CD14-positive monocyte (primary cell): ENCODE measurements around the gene PBX4. TPM values are rescaled to one million over a fixed set of nuclear protein-coding genes. Genes with fewer than 3 reads are reported as not detected.

Experiments
- DNase-seq, 3 donors: peaks; one replicate each; pipeline ENCODE4 v3.0.0-alpha.2; 2011 to 2022
- H2AFZ ChIP-seq: 2 replicates; pipeline ENCODE4 v1.6.0; 2012; ENCODE audit warnings: mild to moderate bottlenecking, low read depth, low read length, inconsistent platforms; ENCODE audit not compliant: insufficient read depth, poor library complexity, severe bottlenecking
- H3K27ac ChIP-seq, 2 donors: 1 replicate in 1 of 2; 2 replicates in 1 of 2; pipeline ENCODE4 v1.5.1; 2012 to 2013; ENCODE audit warnings: low read length in 2 of 2, control low read depth in 1 of 2, inconsistent platforms in 1 of 2, low read depth in 1 of 2, mild to moderate bottlenecking in 1 of 2
- H3K27me3 ChIP-seq, 2 donors: one replicate each; pipeline versions ENCODE4 v1.6.0 to v1.6.1; 2011 to 2013; ENCODE audit warnings: low read length in 2 of 2; ENCODE audit not compliant: control insufficient read depth in 2 of 2, insufficient read depth in 2 of 2
- H3K36me3 ChIP-seq, 2 donors: replicated peaks in 1 of 2; 1 replicate in 1 of 2; 2 replicates in 1 of 2; pipeline versions ENCODE4 v1.5.1 to v1.6.1; 2012 to 2013; ENCODE audit warnings: low read length in 2 of 2, control low read depth in 1 of 2, inconsistent platforms in 1 of 2, mild to moderate bottlenecking in 1 of 2; ENCODE audit not compliant: insufficient read depth in 2 of 2, control insufficient read depth in 1 of 2
- H3K4me1 ChIP-seq, 2 donors: 1 replicate in 1 of 2; 2 replicates in 1 of 2; pipeline versions ENCODE4 v1.5.1 to v1.6.1; 2012 to 2013; ENCODE audit warnings: low read length in 2 of 2, control low read depth in 1 of 2, inconsistent platforms in 1 of 2, mild to moderate bottlenecking in 1 of 2, moderate library complexity in 1 of 2; ENCODE audit not compliant: insufficient read depth in 2 of 2, control insufficient read depth in 1 of 2
- H3K4me2 ChIP-seq: replicated peaks from 2 replicates; pipeline ENCODE3; 2012; ENCODE audit warnings: low read length, moderate library complexity, mild to moderate bottlenecking; ENCODE audit not compliant: poor library complexity, severe bottlenecking; ENCODE audit errors: extremely low read depth
- H3K4me3 ChIP-seq, 3 experiments: fragments of 200-600 bp in 1 of 3; sonication (generic) in 1 of 3; replicated peaks in 1 of 3; 1 replicate in 2 of 3; 2 replicates in 1 of 3; pipeline ENCODE4 v1.5.1; 2011 to 2013; ENCODE audit warnings: low read length in 3 of 3, mild to moderate bottlenecking in 3 of 3, control low read depth in 2 of 3, low read depth in 2 of 3, inconsistent platforms in 1 of 3, moderate library complexity in 1 of 3
- H3K79me2 ChIP-seq: 2 replicates; pipeline ENCODE4 v1.6.0; 2012; ENCODE audit warnings: mild to moderate bottlenecking, control low read depth, inconsistent platforms, low read length, moderate library complexity; ENCODE audit not compliant: insufficient read depth
- H3K9ac ChIP-seq: 2 replicates; pipeline ENCODE4 v1.6.0; 2017; ENCODE audit warnings: low read length, mild to moderate bottlenecking; ENCODE audit not compliant: insufficient read depth, poor library complexity, severe bottlenecking
- H3K9me3 ChIP-seq, 2 donors: replicated peaks in 1 of 2; 1 replicate in 1 of 2; 2 replicates in 1 of 2; pipeline versions ENCODE4 v1.5.1 to v1.6.1; 2012 to 2013; ENCODE audit warnings: low read length in 2 of 2, control low read depth in 1 of 2; ENCODE audit not compliant: control insufficient read depth in 1 of 2, insufficient read depth in 1 of 2
- H4K20me1 ChIP-seq: 2 replicates; pipeline ENCODE4 v1.6.0; 2012; ENCODE audit warnings: mild to moderate bottlenecking, low read length, control low read depth, moderate library complexity; ENCODE audit not compliant: insufficient read depth
- H3K27ac Mint-ChIP-seq, 7 donors: one replicate each; pipeline ENCODE4 v1.8.0; 2020; ENCODE audit warnings: mild to moderate bottlenecking in 7 of 7, mixed read lengths in 7 of 7, moderate library complexity in 6 of 7, inconsistent platforms in 2 of 7
- H3K27me3 Mint-ChIP-seq, 3 donors: one replicate each; pipeline ENCODE4 v1.8.0; 2021 to 2022; ENCODE audit warnings: low read depth in 3 of 3, mild to moderate bottlenecking in 3 of 3, mixed read lengths in 3 of 3, moderate library complexity in 3 of 3, inconsistent platforms in 1 of 3
- H3K36me3 Mint-ChIP-seq, 2 donors: one replicate each; pipeline ENCODE4 v1.8.0; 2020; ENCODE audit warnings: mixed read lengths in 2 of 2, inconsistent platforms in 1 of 2, mild to moderate bottlenecking in 1 of 2
- H3K4me1 Mint-ChIP-seq: one replicate; pipeline ENCODE4 v1.8.0; 2020; ENCODE audit warnings: mild to moderate bottlenecking, mixed read lengths
- H3K4me3 Mint-ChIP-seq, 2 donors: one replicate each; pipeline ENCODE4 v1.8.0; 2020; ENCODE audit warnings: mild to moderate bottlenecking in 2 of 2, mixed read lengths in 2 of 2, moderate library complexity in 1 of 2
- H3K9me3 Mint-ChIP-seq, 7 donors: one replicate each; pipeline ENCODE4 v1.8.0; 2020 to 2022; ENCODE audit warnings: mixed read lengths in 7 of 7, mild to moderate bottlenecking in 6 of 7, moderate library complexity in 6 of 7, inconsistent platforms in 2 of 7
- CTCF ChIP-seq: fragments of 200-600 bp; IDR thresholded peaks from one replicate; pipeline ENCODE4 v1.8.0; 2022; ENCODE audit warnings: antibody characterized with exemption, mild to moderate bottlenecking
- WGBS: methylation state at CpG from one replicate; pipeline ENCODE4 v1.1.5; 2013; ENCODE audit warnings: missing lambda C conversion rate; ENCODE audit not compliant: insufficient coverage; 5-methylcytosine and 5-hydroxymethylcytosine counted together
- intact Hi-C, 2 donors: fragments of 100-400 bp; cut with micrococcal nuclease; formaldehyde crosslinking; loops; one replicate each; pipeline versions ENCODE4 v1.15.0 to v1.15.1; 2023
- polyA plus RNA-seq, 3 donors: library from polyadenylated mRNA; depleted of rRNA in 1 of 3; unstranded in 2 of 3; stranded (reverse) in 1 of 3; fragments of 300-500 nt in 2 of 3; fragments of >200 nt in 1 of 3; fragmentation: Illumina TruSeq in 2 of 3; gene quantifications; 1 replicate in 2 of 3; 2 replicates in 1 of 3; pipeline ENCODE4 v1.2.3, GENCODE V29; 2012 to 2021

The PBX4 gene
- polyA plus RNA-seq, 3 donors = 2.4 TPM; not detected in 2

- H3K27me3 Mint-ChIP-seq = peaks cover 0 to 2% (median 1%) of the 10 kb centered on the region in 3 donors
- H3K4me3 ChIP-seq = no peak overlapping the region
- no peak overlapping the region for H3K4me2 ChIP-seq
- no peaks in the 10 kb centered on the region for H3K9me3 ChIP-seq
- H3K4me3 Mint-ChIP-seq = no peak overlapping the region
- peaks cover 62 to 89% of the 10 kb centered on the region in 2 donors for H3K36me3 Mint-ChIP-seq
- H3K27me3 ChIP-seq = no peaks in the 10 kb centered on the region
- no peak overlapping the region for H3K9ac ChIP-seq
- H3K4me1 Mint-ChIP-seq = peaks cover 22% of the 10 kb centered on the region
- H4K20me1 ChIP-seq = peaks cover 92% of the 10 kb centered on the region
- no peak overlapping the region for H3K27ac ChIP-seq
- H2AFZ ChIP-seq = no peak overlapping the region
- H3K4me1 ChIP-seq = peaks cover 27 to 30% of the 10 kb centered on the region in 2 donors
- H3K79me2 ChIP-seq = peaks cover 64% of the 10 kb centered on the region
- H3K36me3 ChIP-seq = peaks cover 77 to 92% of the 10 kb centered on the region in 2 donors
- intact Hi-C loops = no loop called here
- TF ChIP-seq CTCF = no peak
- no peak for DNase-seq
- H3K27ac Mint-ChIP-seq = no peak overlapping the region
- H3K9me3 Mint-ChIP-seq = no peaks in the 10 kb centered on the region
- 96% methylated on average over 43 of the region's 53 CpGs for WGBS
These were observed 19.2 kb upstream of the PBX4 start for GRCh38 chr19:19637523-19638251.

- H3K9me3 ChIP-seq = no peaks in the 10 kb centered on the region
- H3K9ac ChIP-seq = no peak overlapping the region
- Mint-ChIP-seq H3K4me3 (no peak overlapping the region), H3K9me3 (no peaks in the 10 kb centered on the region), H3K36me3 (peaks cover 65 to 92% of the 10 kb centered on the region in 2 donors), H3K27ac (no peak overlapping the region), H3K4me1 (peaks cover 18% of the 10 kb centered on the region), H3K27me3 (peaks cover 0 to 2% (median 1%) of the 10 kb centered on the region in 3 donors)
- H3K4me2 ChIP-seq = no peak overlapping the region
- H3K4me3 ChIP-seq = no peak overlapping the region
- peaks cover 82 to 96% of the 10 kb centered on the region in 2 donors for H3K36me3 ChIP-seq
- intact Hi-C loops = no loop called here
- no peak for TF ChIP-seq CTCF
- H3K27ac ChIP-seq = peak overlapping the region in 1 of 2 donors; percentile 31
- no peak overlapping the region for H2AFZ ChIP-seq
- WGBS = 95% methylated on average over 24 of the region's 27 CpGs
- H3K4me1 ChIP-seq = peaks cover 24 to 25% of the 10 kb centered on the region in 2 donors
- H3K79me2 ChIP-seq = peaks cover 59% of the 10 kb centered on the region
- DNase-seq = no peak
- peaks cover 92% of the 10 kb centered on the region for H4K20me1 ChIP-seq
- no peaks in the 10 kb centered on the region for H3K27me3 ChIP-seq
These were observed 18.7 kb upstream of the PBX4 start for GRCh38 chr19:19637186-19637522.
